GM18505 (cell line): ENCODE measurements around the gene SARS2.
A peak's percentile ranks its signal among the peaks of the same experiment; 100 is the strongest.
"Not testable (repeated sequence)": the region's sequence is repeated elsewhere in the genome, so short reads cannot be mapped to it uniquely, and the experiment has no call there.

Experiments used
- ATAC-seq: cut with Tn5 transposase; IDR thresholded peaks from one replicate; pipeline ENCODE4 v1.9.1; 2021; ENCODE audit not compliant: unreplicated experiment
- POLR2A ChIP-seq: IDR thresholded peaks from 4 replicates; pipeline ENCODE4 v1.6.1; 2011; ENCODE audit warnings: borderline replicate concordance; ENCODE audit not compliant: insufficient read depth, insufficient read length; ENCODE audit errors: extremely low read depth

Gene SARS2

GRCh38 chr19:38900743-38901190 lies 29.8 kb downstream of the SARS2 start:
- TF ChIP-seq POLR2A = no peak
- no peak for ATAC-seq

- TF ChIP-seq POLR2A = no peak
- ATAC-seq = no peak
Observed at GRCh38 chr19:38900202-38900629, 30.3 kb downstream of the SARS2 start.

GRCh38 chr19:38899447-38900201 lies 30.9 kb downstream of the SARS2 start, which contains the start of the genes NFKBIB and SIRT2:
TSS of gene NFKBIB (plus strand) at chr19:38899969. CDS start at chr19:38900033, 64 bp downstream.
TSS of gene SIRT2 (minus strand) at chr19:38899618. CDS start at chr19:38899521, 97 bp downstream.
- peak; percentile 89 for ATAC-seq
- TF ChIP-seq POLR2A = peak; percentile 78

DNA sequence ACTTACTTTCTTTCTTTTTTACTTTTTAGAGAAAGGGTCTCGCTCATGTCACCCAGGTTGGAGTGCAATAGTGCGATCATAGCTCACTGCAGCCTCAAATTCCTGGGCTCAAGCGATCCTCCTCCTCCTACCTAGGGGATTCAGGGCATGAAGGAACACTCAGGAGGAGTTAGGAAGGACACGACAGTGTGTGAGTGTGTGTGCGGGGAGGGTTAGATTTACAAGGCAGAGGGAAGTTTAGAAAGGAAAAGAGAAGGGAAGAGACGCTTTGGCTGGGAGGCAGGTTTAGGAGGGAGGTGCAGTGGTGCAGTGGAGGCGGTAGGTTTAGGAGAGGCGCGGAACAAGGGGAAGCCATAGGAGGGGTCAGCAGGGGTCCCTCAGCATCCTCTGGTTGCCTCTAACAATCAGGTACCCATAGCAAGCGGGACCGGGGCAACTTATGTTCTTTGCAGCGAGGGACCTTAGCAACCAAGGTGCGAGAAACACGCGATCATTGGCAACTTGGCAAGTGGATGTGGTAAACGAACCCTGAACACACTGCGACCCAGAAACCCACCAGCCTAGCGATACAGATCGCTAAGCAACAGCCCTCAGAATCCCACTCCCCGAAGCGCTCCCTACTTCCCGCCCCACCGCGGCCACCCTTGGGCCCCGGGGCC lies 31.6 kb downstream of the SARS2 start:
- TF ChIP-seq POLR2A = no peak
- no peak for ATAC-seq

- no peak for ATAC-seq
- TF ChIP-seq POLR2A = no peak
Observed at GRCh38 chr19:38894968-38895367, 35.6 kb downstream of the SARS2 start.

GRCh38 chr19:38893341-38893771 lies 37.2 kb downstream of the SARS2 start:
- ATAC-seq = no peak
- no peak for TF ChIP-seq POLR2A

- no peak for ATAC-seq
- no peak for TF ChIP-seq POLR2A
Observed at GRCh38 chr19:38892841-38893240, 37.7 kb downstream of the SARS2 start.

DNA sequence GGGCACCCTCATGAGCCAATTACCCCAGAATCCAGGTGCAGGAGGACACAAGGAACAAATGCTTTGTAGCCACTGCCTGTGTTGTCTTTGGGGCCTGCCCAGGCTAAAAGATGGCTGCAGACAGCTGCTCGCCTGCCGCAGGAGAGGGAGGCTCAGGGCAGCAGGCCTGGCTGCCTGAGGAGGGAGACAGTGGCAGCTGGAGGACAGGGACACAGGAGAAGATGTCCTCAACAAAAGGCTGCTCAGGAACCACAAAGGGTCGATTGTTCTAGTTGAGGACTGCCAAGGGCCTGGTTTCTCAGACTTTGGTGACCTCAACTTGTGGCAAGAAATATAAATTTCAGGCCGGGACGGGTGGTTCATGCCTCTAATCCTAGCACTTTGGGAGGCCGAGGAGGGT lies 38.8 kb downstream of the SARS2 start:
- no peak for ATAC-seq

GRCh38 chr19:38890686-38891085 lies 39.9 kb downstream of the SARS2 start:
- no peak for TF ChIP-seq POLR2A
- no peak for ATAC-seq

More for the DNA sequence above, 38.8 kb downstream of the SARS2 start:
- TF ChIP-seq POLR2A = no peak

GRCh38 chr19:38889803-38890202 lies 40.8 kb downstream of the SARS2 start:
- no peak for ATAC-seq
- TF ChIP-seq POLR2A = no peak

DNA sequence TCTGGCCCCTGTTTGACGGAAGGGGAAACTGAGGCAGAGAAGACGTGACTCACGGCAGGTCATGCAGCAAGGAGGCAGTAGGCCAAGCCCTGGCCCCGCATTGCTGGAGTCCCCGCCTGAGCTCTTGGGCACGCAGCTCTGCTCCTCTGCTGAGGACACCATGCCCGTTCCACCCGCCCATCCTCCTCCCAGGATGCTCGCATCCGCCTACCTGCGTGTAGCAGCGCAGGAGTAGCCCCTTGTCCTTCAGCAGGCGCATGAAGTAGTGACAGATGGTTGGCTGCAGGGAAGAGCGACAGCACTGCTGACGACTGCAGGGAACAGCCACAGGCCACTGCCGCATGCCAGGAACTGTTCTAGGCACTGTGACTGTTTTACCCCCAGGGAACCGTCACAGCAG lies 41.7 kb downstream of the SARS2 start:
- ATAC-seq = no peak
- TF ChIP-seq POLR2A = no peak

- ATAC-seq = not testable (repeated sequence)
Observed at GRCh38 chr19:38884691-38885090, 45.9 kb downstream of the SARS2 start.

GRCh38 chr19:38883286-38883685 lies 47.3 kb downstream of the SARS2 start:
- TF ChIP-seq POLR2A = no peak
- ATAC-seq = no peak
